GM19025 (cell line): ENCODE measurements around the gene NT5DC2.
A peak's percentile ranks its signal among the peaks of the same experiment; 100 is the strongest.
"Not testable (repeated sequence)": the region's sequence is repeated elsewhere in the genome, so short reads cannot be mapped to it uniquely, and the experiment has no call there.

Experiments
- ATAC-seq: cut with Tn5 transposase; IDR thresholded peaks from one replicate; pipeline ENCODE4 v1.9.1; 2021; ENCODE audit warnings: mild to moderate bottlenecking, low read depth, moderate library complexity; ENCODE audit not compliant: unreplicated experiment

The NT5DC2 gene

GRCh38 chr3:52537726-52538421 lies 4.2 kb upstream of the NT5DC2 start:
- ATAC-seq = no peak

DNA sequence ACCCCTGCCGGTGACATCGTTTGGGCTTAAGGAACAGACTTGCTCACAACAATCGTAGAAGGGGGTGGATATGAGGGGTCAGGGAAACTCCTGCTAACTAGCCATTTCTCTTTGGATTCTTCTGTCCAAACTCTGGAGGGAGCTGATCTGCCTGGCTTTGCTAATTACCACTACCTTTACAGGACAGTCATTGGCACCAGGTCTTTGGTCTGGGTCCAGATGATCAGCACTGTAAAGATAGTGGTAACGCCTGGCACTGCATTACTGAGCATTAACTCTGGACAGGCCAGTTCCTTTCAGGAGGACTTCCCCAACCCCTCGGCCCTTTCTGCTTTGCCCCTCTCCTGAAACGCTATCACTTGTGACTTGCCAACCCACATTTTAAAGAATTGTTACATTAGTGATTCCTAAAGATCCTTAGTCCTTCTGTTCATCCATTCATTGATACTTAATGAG lies 3.5 kb upstream of the NT5DC2 start:
- ATAC-seq = no peak

DNA sequence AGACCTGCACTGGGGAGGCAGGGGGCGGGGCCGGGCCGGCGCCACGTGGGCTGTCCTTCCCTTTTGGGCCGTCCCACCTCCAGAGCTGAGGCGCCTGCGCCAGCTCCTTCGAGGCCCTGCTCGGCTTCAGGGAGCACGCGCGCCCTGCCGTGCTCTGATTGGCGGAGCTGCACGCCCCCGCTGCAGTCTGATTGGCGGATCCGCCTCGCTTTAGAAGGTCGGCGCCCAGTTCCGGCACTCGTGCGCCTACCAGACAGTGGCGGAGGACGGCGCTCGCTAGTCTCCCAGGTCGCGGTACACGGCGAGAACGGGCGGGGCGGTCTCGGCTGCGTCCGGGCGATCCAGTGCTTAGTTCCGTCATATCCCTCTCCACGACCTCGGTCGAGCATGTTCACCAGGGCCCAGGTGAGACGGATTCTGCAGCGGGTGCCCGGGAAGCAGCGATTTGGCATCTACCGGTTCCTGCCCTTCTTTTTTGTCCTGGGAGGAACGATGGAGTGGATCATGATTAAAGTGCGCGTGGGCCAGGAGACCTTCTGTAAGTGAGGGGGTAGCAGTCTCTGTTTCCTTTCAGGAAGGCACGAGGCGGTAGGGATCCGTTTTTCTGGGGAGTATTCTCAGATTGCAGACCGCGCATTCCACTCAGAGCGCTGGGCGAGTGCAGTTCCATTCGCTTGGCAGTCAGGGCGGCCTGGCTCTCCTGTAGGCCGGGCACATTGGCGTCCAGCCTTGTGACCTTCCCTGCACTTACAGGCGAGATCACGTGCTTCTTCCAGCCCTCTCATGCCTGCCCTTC lies 2.9 kb upstream of the NT5DC2 start, which contains the start of gene UQCC5:
UQCC5 (plus strand) TSS at position 237 of the 796 bp plus-strand sequence; CDS start at position 388, 151 bp downstream.
- peak; percentile 79 for ATAC-seq

GRCh38 chr3:52536112-52536368 lies 2.4 kb upstream of the NT5DC2 start:
- no peak for ATAC-seq

DNA sequence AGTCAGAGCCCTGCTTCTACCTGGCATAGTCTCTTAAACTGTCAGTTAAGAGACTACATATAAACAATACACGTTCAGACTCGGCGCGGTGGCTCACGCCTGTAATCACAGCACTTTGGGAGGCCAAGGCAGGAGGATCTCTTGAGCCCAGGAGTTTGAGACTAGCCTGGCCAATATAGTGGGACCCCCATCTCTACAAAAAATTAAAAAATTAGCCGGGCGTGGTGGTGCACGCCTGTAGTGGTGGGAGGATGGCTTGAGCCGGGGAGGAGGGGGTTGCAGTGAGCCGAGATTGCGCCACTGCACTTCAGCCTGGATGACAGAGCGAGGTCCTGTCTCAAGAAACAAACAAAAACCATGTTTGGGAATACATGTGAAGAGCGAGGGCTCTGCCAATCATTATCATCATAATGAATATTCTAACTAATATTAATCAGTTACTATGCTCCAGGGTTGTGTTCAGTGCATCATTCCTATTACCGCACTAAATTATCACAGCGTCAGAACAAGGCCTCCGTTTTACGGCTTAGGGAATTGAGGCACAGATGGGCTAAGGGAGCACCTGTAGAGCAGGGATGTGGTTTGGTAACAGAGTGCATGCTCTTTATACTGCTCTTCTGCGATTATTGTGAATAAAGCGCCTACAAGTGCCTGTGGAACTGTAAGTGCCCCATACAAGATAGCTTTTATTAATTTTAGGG lies 1.9 kb upstream of the NT5DC2 start:
- ATAC-seq = no peak

GRCh38 chr3:52534281-52535183 lies 875 bp upstream of the NT5DC2 start:
- ATAC-seq = no peak

DNA sequence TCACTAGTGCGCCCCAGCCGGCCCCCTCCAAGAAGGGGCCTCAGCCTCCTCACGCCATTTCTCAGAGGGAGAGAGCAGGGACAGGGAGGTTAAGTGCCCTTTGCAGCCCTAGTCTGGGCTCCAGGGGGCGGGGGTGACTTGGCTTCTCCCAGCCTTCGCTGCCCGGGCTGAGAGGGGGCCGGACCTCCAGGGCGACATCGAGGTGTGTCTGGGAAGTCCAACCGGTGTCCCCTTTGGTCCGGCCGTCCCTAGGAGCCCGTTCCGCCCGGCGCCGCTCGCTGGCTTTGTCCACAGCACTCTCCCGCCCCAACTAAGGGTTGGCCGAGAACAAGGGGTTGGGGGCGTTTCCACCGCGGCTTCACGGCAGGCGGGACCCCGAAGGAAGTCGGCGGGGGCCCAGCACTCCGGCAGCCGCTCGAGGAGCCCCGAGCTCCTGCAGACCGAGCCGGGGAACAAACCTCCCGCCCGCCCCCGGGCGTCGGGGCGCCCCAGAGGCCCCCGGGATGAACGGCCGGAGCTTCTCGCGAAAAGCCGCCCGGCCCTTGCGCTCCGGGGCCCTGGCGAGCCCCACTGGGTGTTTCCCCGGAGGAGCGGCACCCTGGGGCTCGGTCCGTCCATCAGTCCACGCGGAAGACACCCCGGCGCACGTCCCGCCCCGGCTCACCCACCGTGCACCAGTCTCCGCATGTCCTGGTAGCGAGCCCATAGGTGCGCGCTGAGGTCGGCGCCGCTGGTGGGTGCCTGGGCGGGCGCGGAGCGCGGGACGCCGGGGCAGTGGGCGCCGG lies 627 bp downstream of the NT5DC2 start:
- no peak for ATAC-seq

GRCh38 chr3:52532517-52532837 lies 1.2 kb downstream of the NT5DC2 start:
- ATAC-seq = no peak

GRCh38 chr3:52531860-52532516 lies 1.7 kb downstream of the NT5DC2 start:
- no peak for ATAC-seq

DNA sequence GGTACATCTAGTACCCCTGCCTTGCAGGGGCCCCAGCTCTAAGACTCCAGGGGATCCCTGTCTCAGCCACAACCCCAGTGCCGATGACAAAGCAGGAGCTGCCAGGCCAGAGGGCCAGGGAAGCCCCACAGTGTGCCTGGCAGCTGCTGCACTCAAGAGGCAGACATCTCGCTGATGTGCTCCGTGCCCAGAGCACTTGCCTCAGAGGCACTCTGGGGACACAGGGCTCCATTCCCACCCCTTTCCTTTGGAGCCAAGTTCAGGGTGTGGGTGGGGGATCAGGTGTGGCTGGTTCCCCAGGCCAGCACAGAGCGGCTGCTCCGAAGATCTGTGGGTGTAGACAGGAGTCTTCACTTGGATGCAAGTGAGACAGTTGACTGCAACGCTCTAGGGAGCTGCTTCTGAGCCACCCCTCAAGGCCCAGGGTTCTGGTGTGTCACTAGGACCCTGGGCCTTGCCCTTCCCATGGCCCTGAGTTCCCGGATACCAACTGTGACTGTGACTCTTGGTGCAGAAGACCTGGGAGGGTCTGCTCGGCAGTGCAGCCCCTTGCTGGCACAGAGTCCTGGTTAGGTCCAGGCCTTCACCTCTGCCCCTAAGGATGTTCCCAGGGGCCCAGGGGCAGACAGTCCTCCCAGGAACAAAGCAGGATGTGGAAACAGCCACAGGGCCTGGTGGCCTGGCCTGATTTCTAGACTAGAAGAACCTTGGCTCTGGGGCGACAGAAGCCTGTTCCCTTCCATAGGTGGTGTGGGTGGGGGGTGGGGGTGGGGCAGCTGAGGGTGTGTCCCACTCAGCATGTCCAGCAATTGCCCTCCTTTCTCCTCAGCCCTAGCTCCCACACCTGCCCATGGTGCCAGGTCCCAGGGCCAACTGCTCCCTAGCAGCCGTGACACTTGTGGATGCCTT lies 2.5 kb downstream of the NT5DC2 start:
- no peak for ATAC-seq

- ATAC-seq = no peak
Measured at GRCh38 chr3:52529376-52530333, 4.0 kb downstream of the NT5DC2 start.

DNA sequence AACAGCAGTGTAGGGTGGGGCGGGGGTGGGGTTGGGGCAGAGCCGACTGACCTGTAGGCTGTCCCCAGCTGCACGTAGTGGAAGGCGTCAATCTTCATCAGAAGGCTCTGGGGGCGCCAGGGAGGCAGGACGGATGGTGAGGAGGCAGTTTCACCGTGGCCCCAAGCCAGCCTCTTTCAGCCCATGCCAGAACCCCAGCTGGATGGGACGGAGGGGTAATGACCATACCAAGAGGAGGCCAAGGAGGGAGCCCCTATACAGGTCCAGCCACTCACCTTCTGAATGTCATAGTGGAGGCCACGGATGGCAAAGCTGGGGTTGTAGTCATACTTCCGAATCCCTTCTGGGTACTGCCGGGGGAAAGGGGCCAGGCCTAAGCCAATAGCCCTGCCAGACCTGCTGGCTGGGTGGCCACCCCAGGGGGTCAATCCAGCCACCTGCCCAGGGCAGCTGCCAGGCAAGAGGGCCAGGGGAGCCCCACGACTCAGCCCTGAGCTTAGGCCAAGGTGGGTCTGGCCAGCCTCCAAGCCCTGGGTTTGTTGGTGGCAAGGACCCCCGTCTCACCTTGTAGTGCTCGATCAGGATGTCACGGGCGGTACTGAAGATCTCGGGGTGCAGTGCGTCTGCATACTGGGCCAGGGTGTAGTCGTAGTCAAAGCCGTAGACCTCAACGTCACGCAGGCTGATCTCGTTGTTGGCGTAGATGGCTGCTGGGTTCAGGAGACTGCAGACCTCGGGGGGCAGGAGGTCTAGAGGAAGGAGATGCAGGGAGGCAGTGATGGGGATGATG lies 4.9 kb downstream of the NT5DC2 start:
- ATAC-seq = no peak

- no peak for ATAC-seq
Measured at GRCh38 chr3:52527732-52528585, 5.7 kb downstream of the NT5DC2 start.

GRCh38 chr3:52527039-52527731 lies 6.5 kb downstream of the NT5DC2 start:
- no peak for ATAC-seq

- ATAC-seq = not testable (repeated sequence)
Measured at GRCh38 chr3:52526671-52527038, 7.0 kb downstream of the NT5DC2 start.
